Measurements from ENCODE around the gene EFNA2. TPM values are rescaled to one million over a fixed set of nuclear protein-coding genes. Genes with fewer than 3 reads are reported as not detected.
A peak's percentile ranks its signal among the peaks of the same experiment; 100 is the strongest.

EFNA2 gene
- total RNA-seq, 1 donor from 2014 or later = 14.6 TPM

DNA sequence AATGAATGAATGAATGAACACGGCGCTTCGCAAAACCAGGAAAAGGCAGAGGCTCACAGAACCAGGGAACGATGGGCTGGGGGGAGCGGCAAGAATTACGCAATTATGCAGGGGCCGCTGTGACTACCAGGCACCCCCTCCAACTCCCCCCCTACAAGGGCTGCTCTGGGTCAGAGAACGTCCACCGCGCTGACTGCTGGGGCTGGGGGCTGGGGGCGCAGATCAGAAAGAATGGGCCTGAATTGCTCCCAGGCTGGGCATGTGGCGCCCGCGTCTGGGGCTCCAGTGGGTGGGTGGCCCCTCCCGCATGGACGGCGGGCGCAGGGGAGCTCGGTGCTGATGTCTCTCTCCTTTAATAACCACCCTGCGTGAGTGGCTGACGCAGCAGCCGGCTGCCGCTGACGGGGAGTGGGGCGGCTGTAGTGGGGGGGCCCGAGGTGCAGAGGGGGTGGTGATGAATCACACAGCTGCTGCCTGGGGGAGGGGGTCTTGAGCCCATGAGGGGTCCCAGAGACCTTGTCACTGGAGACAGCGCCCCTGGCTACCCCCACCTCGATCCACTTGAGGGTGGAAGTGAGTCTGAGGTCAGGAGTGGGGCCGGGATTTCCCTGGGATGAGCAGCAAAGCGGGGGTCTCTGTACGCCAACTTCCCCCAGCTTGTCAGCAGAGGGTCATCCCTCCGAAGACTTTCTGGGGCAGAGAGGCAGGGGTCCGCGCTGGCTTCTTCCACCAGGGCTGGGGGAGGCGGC is 18.0 kb upstream of the EFNA2 start:
- DNase-seq (ENCODE audit: low spot score) = no peak
- H3K27me3 Mint-ChIP-seq (ENCODE audit: unreplicated experiment) = peaks cover 20% of the 10 kb centered on the region
- peak overlapping the region; percentile 40 for H3K4me3 Mint-ChIP-seq (ENCODE audit: unreplicated experiment)
- peaks cover 17% of the 10 kb centered on the region for H3K36me3 Mint-ChIP-seq (ENCODE audit: low read depth, unreplicated experiment)
- no peaks in the 10 kb centered on the region for H3K9me3 Mint-ChIP-seq (ENCODE audit: unreplicated experiment)
- peaks cover 30% of the 10 kb centered on the region for H3K4me1 Mint-ChIP-seq (ENCODE audit: unreplicated experiment)
- TF ChIP-seq, protein P1, sequence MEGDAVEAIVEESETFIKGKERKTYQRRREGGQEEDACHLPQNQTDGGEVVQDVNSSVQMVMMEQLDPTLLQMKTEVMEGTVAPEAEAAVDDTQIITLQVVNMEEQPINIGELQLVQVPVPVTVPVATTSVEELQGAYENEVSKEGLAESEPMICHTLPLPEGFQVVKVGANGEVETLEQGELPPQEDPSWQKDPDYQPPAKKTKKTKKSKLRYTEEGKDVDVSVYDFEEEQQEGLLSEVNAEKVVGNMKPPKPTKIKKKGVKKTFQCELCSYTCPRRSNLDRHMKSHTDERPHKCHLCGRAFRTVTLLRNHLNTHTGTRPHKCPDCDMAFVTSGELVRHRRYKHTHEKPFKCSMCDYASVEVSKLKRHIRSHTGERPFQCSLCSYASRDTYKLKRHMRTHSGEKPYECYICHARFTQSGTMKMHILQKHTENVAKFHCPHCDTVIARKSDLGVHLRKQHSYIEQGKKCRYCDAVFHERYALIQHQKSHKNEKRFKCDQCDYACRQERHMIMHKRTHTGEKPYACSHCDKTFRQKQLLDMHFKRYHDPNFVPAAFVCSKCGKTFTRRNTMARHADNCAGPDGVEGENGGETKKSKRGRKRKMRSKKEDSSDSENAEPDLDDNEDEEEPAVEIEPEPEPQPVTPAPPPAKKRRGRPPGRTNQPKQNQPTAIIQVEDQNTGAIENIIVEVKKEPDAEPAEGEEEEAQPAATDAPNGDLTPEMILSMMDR (IDR thresholded peaks at IDR 0.05; ENCODE audit: unreplicated experiment) = no peak
- peak overlapping the region; percentile 72 for H3K27ac Mint-ChIP-seq (ENCODE audit: unreplicated experiment)

DNA sequence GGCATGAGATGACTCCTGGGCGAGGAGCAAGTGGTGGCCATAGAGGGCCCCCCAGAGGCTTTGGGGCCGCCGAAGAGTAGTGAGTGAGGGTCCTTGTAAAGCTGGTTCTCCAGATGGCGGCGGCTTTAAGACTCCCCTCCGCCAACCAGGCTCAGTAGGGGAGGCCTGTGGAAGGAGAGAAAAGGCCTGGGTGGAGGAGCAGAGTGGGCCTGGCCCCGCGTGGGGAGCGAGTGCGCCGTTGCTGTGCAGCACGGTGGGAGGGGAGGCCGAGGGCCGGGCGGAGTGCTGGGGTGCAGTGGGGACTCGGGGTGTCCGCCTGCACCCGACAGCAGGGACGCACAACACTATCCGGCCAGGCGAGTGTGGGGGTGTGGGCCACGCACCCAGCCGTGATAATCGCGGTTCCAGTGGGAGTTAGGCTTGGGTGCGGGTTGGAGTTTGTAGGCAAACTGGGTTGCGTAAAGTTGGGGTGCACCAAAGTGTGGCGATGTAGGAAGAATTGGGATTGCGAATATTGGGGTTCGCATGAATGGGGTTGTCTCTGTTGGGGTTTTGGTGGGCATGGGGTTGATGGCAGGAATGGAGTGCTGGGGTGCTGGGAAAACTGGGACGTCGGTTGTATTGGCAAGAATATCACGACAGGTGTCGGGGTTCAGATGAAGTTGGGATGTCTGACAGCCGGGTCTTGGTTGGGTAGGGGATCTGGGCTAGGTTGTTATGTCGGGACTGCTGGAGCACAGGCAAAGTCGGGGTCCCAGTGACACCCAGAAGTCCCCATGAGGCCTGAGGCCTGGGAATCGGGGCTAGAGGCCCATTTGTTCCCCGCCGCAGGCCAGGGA is 17.2 kb upstream of the EFNA2 start:
- peaks cover 35% of the 10 kb centered on the region for H3K4me1 Mint-ChIP-seq (ENCODE audit: unreplicated experiment)
- no peak for DNase-seq (ENCODE audit: low spot score)
- H3K4me3 Mint-ChIP-seq (ENCODE audit: unreplicated experiment) = peak overlapping the region; percentile 83
- TF ChIP-seq, protein P1 (IDR thresholded peaks at IDR 0.05; ENCODE audit: unreplicated experiment) = no peak
- peaks cover 23% of the 10 kb centered on the region for H3K36me3 Mint-ChIP-seq (ENCODE audit: low read depth, unreplicated experiment)
- H3K9me3 Mint-ChIP-seq (ENCODE audit: unreplicated experiment) = no peaks in the 10 kb centered on the region
- peaks cover 23% of the 10 kb centered on the region for H3K27me3 Mint-ChIP-seq (ENCODE audit: unreplicated experiment)
- H3K27ac Mint-ChIP-seq (ENCODE audit: unreplicated experiment) = peak overlapping the region; percentile 76

DNA sequence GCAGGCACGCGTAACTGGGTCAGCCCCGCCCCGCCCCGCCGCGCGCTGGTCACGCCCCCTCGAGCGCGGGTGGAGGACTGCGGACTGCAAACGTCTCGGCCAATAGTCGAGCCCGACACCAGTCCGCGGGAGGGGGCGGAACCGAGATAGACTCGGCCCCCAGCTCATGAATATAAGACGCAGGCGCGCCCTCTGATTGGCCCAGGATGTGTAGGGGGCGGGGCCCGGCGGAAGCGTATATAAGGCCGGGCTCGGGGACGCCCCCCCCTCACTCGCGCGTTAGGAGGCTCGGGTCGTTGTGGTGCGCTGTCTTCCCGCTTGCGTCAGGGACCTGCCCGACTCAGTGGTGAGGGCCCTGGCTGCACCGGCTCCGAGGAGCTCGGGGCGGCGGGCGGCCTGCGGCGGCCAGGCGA is 16.6 kb upstream of the EFNA2 start, which contains the start of gene CIRBP:
TSS of gene CIRBP (plus strand) at position 268 of the 413 bp plus-strand sequence. CDS start 1,602 bp downstream, outside the sequence.
- DNase-seq (ENCODE audit: low spot score) = peak; percentile 99
- H3K36me3 Mint-ChIP-seq (ENCODE audit: low read depth, unreplicated experiment) = peaks cover 30% of the 10 kb centered on the region
- TF ChIP-seq, protein P1 (IDR thresholded peaks at IDR 0.05; ENCODE audit: unreplicated experiment) = peak; percentile 29
- H3K9me3 Mint-ChIP-seq (ENCODE audit: unreplicated experiment) = no peaks in the 10 kb centered on the region
- H3K27ac Mint-ChIP-seq (ENCODE audit: unreplicated experiment) = peak within 1 kb of the TSS; percentile 91
- peak within 1 kb of the TSS; percentile 94 for H3K4me3 Mint-ChIP-seq (ENCODE audit: unreplicated experiment)
- H3K27me3 Mint-ChIP-seq (ENCODE audit: unreplicated experiment) = peaks cover 24% of the 10 kb centered on the region
- peaks cover 41% of the 10 kb centered on the region for H3K4me1 Mint-ChIP-seq (ENCODE audit: unreplicated experiment)

DNA sequence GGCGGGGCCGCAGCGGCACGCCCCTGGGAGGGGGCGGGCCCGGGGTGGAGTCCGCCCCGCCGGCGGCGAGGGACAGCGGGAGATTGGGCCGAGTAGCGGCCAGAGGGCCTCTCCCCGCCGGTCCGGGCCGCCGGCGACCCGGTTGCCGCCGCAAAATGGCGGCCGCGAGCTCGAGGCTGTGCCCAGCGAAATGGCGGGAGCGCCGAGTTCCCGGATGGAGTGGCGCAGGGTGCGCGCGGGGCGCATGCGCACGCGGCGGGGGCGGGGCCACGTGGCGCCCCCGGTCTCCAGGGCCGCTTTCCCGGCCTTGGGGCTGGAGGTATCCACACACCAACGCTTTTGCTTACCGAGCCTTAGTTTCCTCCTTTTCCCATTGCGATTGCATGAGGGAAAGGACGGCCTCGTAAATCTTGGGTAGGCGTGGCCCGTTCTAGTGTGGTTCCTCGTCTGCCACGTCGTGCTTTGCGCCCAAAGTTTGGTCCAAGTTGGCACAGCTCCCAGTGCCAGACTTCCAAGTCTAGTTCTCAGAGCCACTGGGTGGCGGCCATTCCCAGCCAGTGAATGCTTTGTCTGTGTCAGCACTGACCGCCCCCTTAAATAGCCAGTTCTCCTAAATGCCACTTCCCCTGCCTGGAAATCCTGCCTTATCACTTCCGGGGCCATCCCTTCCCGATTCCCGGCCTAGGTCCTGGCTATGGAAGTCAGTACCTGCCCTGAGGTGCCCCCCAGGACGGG is 16.0 kb upstream of the EFNA2 start:
- Mint-ChIP-seq H3K4me3 (ENCODE audit: unreplicated experiment) (peak overlapping the region; percentile 94), H3K9me3 (ENCODE audit: unreplicated experiment) (no peaks in the 10 kb centered on the region), H3K27ac (ENCODE audit: unreplicated experiment) (peak overlapping the region; percentile 91), H3K4me1 (ENCODE audit: unreplicated experiment) (peaks cover 42% of the 10 kb centered on the region), H3K36me3 (ENCODE audit: low read depth, unreplicated experiment) (peaks cover 30% of the 10 kb centered on the region), H3K27me3 (ENCODE audit: unreplicated experiment) (peaks cover 24% of the 10 kb centered on the region)
- TF ChIP-seq, protein P1 (IDR thresholded peaks at IDR 0.05; ENCODE audit: unreplicated experiment) = no peak
- DNase-seq (ENCODE audit: low spot score) = peak; percentile 89

Measured in endothelial cell (in vitro differentiated cells).